Kidney epithelial cell (primary cell): ENCODE results near the gene MCTP1. TPM values are rescaled to one million over a fixed set of nuclear protein-coding genes. Genes with fewer than 3 reads are reported as not detected.

Experiments
- DNase-seq: peaks from one replicate; pipeline ENCODE4 v3.0.0-alpha.2; 2010; ENCODE audit warnings: low read depth
- H3K27me3 ChIP-seq: 2 replicates; pipeline ENCODE4 v1.6.0; 2011; ENCODE audit warnings: low read length; ENCODE audit not compliant: control insufficient read depth, insufficient read depth
- H3K36me3 ChIP-seq: 2 replicates; pipeline ENCODE4 v1.5.1; 2011; ENCODE audit warnings: low read length; ENCODE audit not compliant: control insufficient read depth, insufficient read depth
- H3K4me3 ChIP-seq: 2 replicates; pipeline ENCODE4 v1.5.1; 2011; ENCODE audit warnings: low read depth, mild to moderate bottlenecking, control low read depth, low read length
- CTCF ChIP-seq: IDR thresholded peaks from 2 replicates; pipeline ENCODE4 v1.5.1; 2011; ENCODE audit warnings: mild to moderate bottlenecking, moderate library complexity, low read length, control low read depth, inconsistent platforms; ENCODE audit not compliant: insufficient read depth, poor library complexity, severe bottlenecking
- total RNA-seq: library from RNA; depleted of rRNA; stranded (reverse); fragments of >200 nt; gene quantifications from 2 replicates; pipeline ENCODE4 v1.2.3, GENCODE V29; 2015

Gene MCTP1
- total RNA-seq, 1 donor from 2014 or later: 12.9 TPM

- no peak for TF ChIP-seq CTCF
- no peak for DNase-seq
- Histone ChIP-seq H3K27me3 (no peaks in the 10 kb centered on the region), H3K4me3 (no peak overlapping the region), H3K36me3 (no peaks in the 10 kb centered on the region)
Measured at GRCh38 chr5:94740286-94740685, 544.6 kb downstream of the MCTP1 start.

- H3K4me3 ChIP-seq: no peak overlapping the region
- H3K27me3 ChIP-seq: no peaks in the 10 kb centered on the region
- DNase-seq: no peak
- TF ChIP-seq CTCF: no peak
- no peaks in the 10 kb centered on the region for H3K36me3 ChIP-seq
Measured at GRCh38 chr5:94736498-94736897, 548.4 kb downstream of the MCTP1 start.

- H3K36me3 ChIP-seq: no peaks in the 10 kb centered on the region
- H3K27me3 ChIP-seq: no peaks in the 10 kb centered on the region
- TF ChIP-seq CTCF: no peak
- H3K4me3 ChIP-seq: no peak overlapping the region
- no peak for DNase-seq
Measured at GRCh38 chr5:94731471-94731870, 553.4 kb downstream of the MCTP1 start.

DNA sequence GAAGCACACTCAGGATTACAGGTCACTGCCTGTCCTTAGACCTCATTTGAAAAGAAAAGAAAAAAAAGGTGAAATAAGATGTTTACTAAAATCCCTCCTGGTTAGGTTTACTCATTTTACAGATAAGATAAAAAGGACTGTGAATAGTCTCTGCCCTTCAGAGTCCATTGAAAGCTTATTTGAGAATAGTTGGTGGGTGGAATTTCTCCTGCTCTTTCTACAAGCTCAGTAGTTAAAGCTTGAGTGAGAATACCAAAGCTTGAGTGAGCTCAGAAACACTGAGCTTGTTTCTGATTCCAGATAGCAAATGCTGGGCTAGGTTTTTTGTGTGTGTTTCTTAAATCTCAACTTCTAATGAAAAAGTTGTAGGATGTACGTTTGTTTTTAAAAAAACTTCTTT, 559.8 kb downstream of the MCTP1 start:
- Histone ChIP-seq H3K4me3 (no peak overlapping the region), H3K36me3 (no peaks in the 10 kb centered on the region), H3K27me3 (no peaks in the 10 kb centered on the region)
- no peak for TF ChIP-seq CTCF
- no peak for DNase-seq

DNA sequence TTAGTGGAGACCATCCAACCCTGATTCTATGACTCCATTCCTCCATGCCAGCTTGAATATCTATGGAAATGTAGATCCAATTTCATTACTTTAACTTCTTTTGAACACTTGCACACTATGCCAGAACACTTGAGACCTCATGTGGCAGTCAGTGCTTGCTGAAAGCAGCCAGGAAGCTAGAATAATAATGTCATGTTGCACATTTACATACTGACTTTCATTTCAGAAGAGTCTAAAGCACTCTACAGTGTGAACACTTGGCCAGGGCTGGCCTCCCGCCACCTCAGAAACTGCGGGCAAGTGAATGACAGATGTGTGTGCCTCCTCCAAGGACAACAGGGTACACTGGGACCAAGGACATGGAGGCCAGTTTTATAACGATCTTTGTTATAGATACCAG, 569.1 kb downstream of the MCTP1 start:
- Histone ChIP-seq H3K36me3 (no peaks in the 10 kb centered on the region), H3K27me3 (no peaks in the 10 kb centered on the region), H3K4me3 (no peak overlapping the region)
- TF ChIP-seq CTCF: no peak
- DNase-seq: no peak

DNA sequence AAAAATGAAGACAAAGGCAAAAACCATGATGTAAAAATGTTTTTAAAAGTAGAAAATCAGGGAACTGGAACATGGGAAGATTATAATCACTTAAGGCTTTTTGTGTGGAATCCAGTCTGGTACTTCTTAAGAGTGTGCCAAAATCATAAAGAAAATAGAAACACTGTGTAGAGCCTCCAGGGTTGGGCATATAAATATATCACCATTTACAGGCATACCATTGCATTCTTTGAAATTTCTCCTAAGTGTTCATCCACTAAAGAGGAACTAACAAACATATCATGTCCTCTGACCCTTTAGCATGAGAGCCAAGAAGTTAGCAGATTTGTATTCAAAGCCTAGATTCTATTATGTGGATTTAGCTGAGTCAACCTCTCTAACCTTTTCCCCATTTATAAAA, 573.1 kb downstream of the MCTP1 start:
- DNase-seq: no peak
- TF ChIP-seq CTCF: no peak
- H3K27me3 ChIP-seq: no peaks in the 10 kb centered on the region
- no peak overlapping the region for H3K4me3 ChIP-seq
- no peaks in the 10 kb centered on the region for H3K36me3 ChIP-seq
